ENCODE results near the gene MVB12B.

DNA sequence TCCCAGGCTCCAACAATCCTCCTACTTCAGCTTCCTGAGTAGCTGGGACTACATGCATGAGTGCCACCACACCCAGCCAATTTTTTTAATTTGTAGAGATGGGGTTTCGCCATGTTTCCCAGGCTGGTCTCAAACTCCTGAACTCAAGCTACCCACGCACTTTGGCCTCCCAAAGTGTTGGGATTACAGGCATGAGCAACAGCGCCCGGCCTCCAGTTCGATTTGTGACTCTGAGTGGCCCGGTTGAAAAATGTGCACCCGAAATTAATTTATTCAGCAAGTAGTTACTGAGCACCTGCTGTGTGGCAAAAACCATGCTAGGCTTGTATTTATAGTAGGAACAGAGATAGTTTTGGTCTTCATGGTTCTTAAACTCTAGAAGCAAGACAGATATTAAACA lies 58.3 kb downstream of the MVB12B start:
- no peak for TF ChIP-seq NFE2L2 (IDR thresholded peaks at IDR 0.05; ENCODE audit: low read depth, low read length)
- TF ChIP-seq RCOR1 (IDR thresholded peaks at IDR 0.05; ENCODE audit: insufficient replicate concordance, low read length), result no peak
- TF ChIP-seq, protein P1, sequence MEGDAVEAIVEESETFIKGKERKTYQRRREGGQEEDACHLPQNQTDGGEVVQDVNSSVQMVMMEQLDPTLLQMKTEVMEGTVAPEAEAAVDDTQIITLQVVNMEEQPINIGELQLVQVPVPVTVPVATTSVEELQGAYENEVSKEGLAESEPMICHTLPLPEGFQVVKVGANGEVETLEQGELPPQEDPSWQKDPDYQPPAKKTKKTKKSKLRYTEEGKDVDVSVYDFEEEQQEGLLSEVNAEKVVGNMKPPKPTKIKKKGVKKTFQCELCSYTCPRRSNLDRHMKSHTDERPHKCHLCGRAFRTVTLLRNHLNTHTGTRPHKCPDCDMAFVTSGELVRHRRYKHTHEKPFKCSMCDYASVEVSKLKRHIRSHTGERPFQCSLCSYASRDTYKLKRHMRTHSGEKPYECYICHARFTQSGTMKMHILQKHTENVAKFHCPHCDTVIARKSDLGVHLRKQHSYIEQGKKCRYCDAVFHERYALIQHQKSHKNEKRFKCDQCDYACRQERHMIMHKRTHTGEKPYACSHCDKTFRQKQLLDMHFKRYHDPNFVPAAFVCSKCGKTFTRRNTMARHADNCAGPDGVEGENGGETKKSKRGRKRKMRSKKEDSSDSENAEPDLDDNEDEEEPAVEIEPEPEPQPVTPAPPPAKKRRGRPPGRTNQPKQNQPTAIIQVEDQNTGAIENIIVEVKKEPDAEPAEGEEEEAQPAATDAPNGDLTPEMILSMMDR (conservative IDR thresholded peaks at IDR 0.05; ENCODE audit: low read depth, low read length), result no peak
- no peak for TF ChIP-seq BHLHE40 (IDR thresholded peaks at IDR 0.05; ENCODE audit: low read depth, low read length)
